NOMO-1 (cell line): ENCODE data around the gene UGCG.
"Not testable (repeated sequence)": the region's sequence is repeated elsewhere in the genome, so short reads cannot be mapped to it uniquely, and the experiment has no call there.

ENCODE experiments used
- DNase-seq, 2 experiments: peaks; one replicate each; lab custom pipeline; 2025; ENCODE audit not compliant: unreplicated experiment in 2 of 2; lab: John Stamatoyannopoulos, UW

Gene UGCG

DNA sequence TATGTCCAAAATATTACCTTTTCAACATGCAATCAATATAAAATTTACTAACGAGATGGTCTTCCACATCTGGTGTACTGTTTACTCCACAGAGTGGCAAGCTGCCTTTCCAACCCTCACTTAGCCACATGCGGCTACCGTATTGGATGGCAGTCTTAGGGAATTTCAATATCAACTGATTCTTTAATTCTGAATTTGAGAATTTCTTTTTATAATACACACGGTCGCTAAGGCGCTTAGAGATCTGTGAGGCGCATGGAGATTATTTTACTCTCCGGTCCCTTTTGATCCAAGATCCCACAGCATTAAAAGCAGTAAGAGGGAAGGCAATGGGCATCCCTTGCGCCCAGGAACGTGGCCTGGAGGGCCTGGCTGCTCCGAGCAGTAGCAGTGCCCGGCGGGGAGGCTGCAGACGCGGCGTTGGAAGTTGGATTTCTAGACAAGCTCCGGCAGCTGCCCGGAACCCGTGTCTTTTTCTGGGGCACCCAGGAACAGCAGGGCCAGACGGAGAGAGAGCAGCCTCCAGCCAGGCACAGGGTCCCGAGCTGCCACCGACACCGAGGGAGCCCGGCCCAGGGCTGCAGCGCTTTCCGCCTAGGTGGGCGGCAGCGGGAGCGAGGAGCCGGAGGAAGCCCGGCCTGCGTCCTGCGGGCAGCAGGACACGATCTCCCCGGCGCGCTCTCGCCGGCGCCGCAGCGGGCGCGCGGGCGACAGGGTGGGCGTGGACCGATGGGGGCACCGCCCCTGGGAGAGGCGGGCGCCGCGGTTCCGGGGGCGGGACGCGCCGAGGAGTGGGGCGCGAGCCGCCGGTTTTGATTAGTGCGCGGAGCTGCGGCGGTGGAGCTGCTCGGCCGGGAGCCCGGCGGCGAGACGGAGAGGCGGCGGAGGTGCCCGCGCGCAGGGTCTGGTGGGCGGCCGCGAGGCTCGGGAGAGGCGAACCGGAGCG is at the start of gene UGCG:
UGCG (plus strand) TSS at position 819 of the 946 bp plus-strand sequence. CDS start 402 bp downstream, outside the sequence.
- peak; percentile 87 to 89 for DNase-seq

GRCh38 chr9:111851553-111851952 is 45.1 kb upstream of the UGCG start:
- DNase-seq = no peak

DNA sequence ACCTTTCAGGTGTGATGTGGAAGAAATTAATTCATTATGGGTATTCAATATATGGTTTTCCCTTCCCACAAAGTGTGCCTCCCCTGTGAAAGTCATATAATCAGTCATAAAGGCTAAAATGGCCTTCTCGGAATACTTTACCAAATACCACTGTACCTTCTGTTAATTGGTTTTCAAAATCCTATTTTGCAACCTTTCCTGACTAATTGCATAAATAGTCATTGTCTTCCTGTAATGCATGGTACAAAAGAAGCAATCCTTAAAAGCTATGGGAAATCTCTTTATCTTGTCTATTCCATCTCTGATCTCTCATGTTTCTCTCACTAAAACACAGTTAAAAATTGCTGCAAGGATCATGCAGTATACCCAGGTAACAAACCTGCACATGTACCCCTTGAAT is 44.3 kb upstream of the UGCG start:
- peak in 1 of 2 experiments; percentile 10 for DNase-seq

GRCh38 chr9:111853450-111853827 is 43.2 kb upstream of the UGCG start:
- no peak for DNase-seq

GRCh38 chr9:111854799-111855198 is 41.8 kb upstream of the UGCG start:
- DNase-seq = peak in 1 of 2 experiments; percentile 26

GRCh38 chr9:111857555-111858211 is 38.9 kb upstream of the UGCG start:
- DNase-seq = no peak

DNA sequence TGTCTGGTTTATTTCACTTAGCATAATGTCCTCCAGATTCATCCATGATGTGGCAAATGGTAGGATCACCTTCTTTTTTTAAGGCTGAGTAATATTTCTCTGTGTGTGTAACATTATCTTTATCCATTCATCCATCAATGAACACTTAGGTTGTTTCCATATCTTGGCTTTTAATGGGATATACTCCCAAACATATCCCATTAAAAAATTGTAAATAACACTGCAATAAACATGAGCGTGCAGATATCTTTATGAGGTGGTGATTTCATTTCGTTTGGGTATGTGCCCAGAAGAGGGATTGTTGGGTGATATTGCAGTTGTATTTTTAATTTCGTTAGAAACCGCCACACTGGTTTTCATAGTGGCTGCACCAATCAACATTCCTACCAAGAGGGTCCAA is 36.2 kb upstream of the UGCG start:
- DNase-seq = no peak

DNA sequence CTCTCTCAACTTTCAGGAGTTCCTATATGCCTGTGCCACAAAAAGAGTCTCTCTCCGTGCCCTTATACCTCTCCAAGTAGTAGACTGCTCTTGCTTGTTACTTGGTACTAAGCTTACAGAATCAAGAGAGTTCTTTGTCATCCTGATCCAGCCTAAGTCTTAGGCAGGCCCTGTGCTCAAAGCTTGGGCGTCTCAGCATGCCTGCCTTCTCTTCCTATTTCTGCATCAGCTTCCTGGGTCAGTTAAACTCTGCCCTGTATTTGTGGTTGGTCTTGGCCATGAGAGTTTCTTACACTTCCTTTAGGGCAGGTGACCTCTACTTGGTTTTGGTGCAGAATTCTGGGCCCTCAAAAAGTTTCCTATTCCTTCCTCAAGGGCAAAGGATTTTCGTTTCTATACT is 33.0 kb upstream of the UGCG start:
- DNase-seq = no peak

- DNase-seq = no peak
These were observed 29.6 kb upstream of the UGCG start for GRCh38 chr9:111866976-111867375.

GRCh38 chr9:111868475-111868874 is 28.1 kb upstream of the UGCG start:
- no peak for DNase-seq

DNA sequence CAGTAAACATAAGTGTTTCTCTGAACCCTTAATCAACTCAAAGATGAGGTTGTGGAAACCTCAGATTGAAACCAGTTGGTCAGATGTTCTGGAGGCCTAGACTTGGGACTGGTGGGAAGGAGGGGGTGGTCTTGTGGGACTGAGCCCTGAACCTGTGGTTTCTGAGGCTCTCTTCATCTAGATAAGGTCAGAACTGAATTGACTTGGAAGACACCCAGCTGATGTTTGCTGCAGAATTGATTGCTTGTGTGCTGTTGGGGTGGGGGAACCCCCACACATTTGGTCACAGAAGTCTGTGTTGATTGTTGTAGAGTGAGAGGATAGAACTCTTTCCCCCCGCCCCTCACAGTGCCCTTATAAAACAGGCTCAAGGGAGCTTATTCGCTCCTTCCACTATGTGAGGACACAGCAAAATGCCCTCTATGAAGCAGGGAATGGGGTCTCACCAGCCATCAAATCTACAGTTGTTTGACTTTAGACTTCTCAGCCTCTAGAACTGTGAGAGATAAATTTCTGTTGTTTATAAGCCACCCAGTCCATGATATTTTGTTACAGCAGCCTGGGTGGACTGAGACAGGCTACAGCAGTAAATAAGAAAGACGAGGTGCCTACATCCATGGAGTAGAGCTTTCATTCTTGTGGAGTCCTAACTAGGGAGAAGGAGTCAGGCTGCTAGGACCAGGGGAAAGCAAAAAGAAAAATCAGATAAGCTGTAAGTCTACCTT is 25.7 kb upstream of the UGCG start:
- DNase-seq = no peak

DNA sequence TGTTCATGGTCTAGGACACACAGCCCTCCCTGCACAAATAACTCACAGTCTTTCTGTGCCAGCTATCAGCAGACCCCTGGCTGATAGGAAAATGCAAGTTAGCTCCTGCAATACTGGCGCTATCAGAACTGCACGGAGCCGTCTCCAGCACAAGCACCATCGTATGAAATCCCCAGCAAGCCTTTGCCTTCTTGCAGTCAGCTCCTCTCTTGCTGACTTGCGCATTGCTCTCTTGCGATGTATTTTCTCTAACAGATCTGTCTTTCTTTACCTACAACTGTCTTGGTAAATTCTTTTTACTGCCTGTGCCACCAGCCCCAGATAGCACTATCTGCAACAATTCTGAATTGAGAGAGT is 25.1 kb upstream of the UGCG start:
- no peak for DNase-seq

- DNase-seq = no peak
These were observed 23.7 kb upstream of the UGCG start for GRCh38 chr9:111872886-111873285.

- DNase-seq = no peak
These were observed 22.7 kb upstream of the UGCG start for GRCh38 chr9:111873901-111874300.

GRCh38 chr9:111874500-111874899 is 22.1 kb upstream of the UGCG start:
- DNase-seq = no peak

DNA sequence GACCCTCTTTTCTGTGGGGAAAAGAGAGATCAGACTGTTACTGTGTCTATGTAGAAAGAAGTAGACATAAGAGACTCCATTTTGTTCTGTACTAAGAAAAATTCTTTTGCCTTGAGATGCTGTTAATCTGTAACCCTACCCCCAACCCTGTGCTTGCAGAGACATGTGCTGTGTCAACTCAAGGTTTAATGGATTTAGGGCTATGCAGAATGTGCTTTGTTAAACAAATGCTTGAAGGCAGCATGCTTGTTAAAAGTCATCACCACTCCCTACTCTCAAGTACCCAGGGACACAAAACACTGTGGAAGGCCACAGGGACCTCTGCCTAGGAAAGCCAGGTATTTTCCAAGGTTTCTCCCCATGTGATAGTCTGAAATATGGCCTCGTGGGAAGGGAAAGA is 21.3 kb upstream of the UGCG start:
- DNase-seq = not testable (repeated sequence)

- DNase-seq = not testable (repeated sequence)
These were observed 20.9 kb upstream of the UGCG start for GRCh38 chr9:111875691-111876090.

DNA sequence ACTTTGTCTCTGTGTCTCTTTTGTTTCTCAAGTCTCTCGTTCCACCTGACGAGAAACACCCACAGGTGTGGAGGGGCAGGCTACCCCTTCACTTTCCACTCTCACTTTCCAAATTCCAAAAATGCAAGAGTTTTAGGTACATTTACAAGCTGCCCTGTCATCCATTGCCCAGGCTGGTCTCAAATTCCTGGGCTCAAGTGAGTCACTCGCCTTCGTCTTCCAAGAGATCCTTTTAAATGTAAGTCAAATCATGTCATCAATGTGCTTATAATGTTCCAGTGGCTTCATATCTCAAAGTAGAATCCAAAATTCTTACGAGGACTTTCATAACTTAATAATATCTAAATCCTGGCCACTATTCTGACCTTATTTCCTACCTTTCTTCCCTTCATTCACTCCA is 20.4 kb upstream of the UGCG start:
- no peak for DNase-seq

DNA sequence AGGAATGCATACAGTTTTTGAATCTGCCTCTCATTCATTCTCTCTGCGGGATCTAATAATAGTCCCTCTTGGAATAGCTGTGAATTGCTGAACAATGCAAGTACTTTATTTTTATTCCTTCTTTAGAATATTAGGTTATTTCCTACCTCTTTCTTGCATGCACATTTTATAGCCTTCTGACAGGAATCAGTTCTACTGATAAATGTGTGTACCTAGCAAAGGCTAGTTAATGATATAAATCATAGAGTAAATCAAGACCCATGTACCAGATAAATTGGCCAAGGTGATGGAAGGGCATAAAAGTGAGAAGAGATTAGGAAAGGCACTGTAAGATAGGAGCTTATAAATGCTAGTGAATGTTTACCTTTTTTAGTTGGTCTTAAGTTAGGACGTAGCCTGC is 19.2 kb upstream of the UGCG start:
- no peak for DNase-seq

DNA sequence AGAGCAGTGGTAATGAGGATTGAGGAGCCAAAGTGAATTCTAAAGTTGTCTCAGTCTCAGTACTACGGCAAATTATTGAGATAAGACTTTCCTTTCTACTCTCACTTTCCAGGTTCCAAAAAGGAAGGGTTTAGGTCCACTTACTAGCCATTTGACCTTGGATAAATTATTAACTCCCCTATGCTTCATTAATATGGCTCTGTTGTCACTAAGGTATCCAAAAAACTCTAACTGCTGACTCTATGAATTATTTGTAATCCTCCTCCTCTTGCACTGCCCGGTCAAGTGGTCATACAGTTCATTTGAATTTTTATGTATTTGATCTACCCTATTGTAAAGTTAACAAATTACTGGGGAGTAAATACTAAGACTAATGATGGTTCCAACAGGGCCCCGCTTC is 17.7 kb upstream of the UGCG start:
- no peak for DNase-seq

DNA sequence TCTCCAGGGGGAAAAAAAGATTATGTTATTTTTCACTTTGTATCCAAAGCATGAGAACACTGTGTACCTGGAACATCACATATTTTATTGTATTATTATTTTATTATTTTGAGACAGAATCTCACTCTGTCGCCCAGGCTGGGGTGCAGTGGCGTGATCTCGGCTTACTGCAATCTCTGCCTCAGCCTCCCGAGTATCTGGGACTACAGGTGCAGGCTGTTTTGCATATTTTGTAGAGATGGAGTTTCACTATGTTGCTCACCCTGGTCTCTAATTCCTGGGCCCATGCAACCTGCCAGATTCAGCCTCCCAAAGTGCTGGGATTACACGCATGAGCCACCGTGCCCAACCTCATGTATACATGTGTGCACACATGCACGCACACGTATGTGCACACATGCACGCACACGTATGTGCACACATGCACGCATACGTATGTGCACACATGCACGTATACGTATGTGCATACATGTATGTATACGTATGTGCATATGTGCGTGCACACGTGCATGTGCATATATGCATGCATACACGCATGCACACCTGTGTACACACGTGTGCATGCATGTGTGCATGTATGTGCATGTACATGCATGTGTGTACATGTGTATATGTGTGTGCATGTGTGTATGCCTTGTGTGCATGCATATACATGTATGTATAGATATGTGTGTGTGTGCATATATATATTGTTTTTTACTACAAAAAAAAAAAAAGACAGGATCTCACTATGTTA is 9.5 kb upstream of the UGCG start:
- no peak for DNase-seq
